GM18526 (cell line): ENCODE measurements around the gene CHCHD3.

ENCODE experiments used
- POLR2A ChIP-seq: IDR thresholded peaks from 3 replicates; pipeline ENCODE4 v1.6.1; 2011; ENCODE audit not compliant: insufficient read length; ENCODE audit errors: extremely low read depth

The CHCHD3 gene

GRCh38 chr7:133036289-133036688 lies 45.6 kb downstream of the CHCHD3 start:
- TF ChIP-seq POLR2A = no peak

- TF ChIP-seq POLR2A = no peak
These were observed 51.5 kb downstream of the CHCHD3 start for GRCh38 chr7:133030346-133030745.

DNA sequence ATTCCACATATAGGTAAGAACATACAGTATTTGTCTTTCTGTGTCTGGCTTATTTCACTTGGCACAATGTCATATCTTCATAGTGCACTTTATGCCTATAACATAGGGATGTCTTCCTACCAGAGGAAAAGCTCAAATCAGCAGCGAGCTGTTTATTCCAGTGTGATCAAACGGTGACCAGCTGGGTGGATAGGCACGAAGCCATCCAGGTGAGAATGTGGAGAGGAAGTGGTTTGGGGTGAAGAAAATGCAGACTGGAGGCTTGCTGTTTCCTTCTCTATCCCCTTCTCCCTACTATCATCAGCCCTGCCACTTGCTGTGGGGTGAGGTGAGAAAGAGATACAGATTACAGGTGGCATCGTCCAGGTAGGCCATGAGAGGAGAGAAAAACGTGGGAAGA lies 52.4 kb downstream of the CHCHD3 start:
- no peak for TF ChIP-seq POLR2A

- TF ChIP-seq POLR2A = no peak
These were observed 54.5 kb downstream of the CHCHD3 start for GRCh38 chr7:133027397-133027796.

- no peak for TF ChIP-seq POLR2A
These were observed 55.6 kb downstream of the CHCHD3 start for GRCh38 chr7:133026210-133026859.

- TF ChIP-seq POLR2A = no peak
These were observed 56.8 kb downstream of the CHCHD3 start for GRCh38 chr7:133025056-133025455.

- no peak for TF ChIP-seq POLR2A
These were observed 57.3 kb downstream of the CHCHD3 start for GRCh38 chr7:133024596-133024995.

- TF ChIP-seq POLR2A = no peak
These were observed 58.4 kb downstream of the CHCHD3 start for GRCh38 chr7:133023370-133024071.

- TF ChIP-seq POLR2A = no peak
These were observed 59.2 kb downstream of the CHCHD3 start for GRCh38 chr7:133022661-133023060.

DNA sequence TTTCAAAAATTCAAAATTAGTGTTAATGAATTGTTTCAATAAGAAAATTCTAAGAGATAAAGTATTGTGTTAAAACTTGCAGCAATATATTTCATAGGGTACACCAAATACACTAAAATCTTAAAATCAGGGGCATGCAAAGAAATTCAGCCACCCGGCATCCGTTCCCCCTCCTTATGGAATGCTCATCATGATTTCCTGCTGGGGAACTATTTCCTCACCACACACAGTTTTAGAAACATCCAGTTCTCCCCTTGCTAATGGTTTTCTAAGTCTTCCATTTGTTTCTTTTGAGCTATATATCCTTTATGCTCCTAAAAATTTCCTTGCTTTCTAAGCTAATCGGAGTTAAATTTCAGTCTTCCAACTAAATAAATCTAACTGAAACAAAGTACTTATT lies 60.7 kb downstream of the CHCHD3 start:
- TF ChIP-seq POLR2A = no peak

DNA sequence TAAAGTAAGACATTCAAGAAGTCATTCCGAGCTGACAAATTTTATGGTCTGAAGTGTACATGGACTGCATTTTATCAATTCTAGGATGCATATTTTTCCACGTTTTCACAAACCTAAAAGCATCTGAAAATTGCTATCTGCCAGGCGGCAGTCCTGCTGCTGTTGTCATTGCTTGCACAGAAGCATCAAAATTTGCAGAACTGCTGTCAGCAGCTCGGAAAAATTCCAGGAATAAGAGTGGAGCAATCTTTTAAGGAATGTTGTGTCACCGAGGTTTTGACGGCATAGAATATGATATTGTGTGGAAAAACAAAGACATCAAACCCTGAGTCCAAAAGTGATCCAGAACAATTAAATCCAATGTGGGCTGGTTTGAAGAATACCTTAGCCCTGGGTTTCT lies 61.4 kb downstream of the CHCHD3 start:
- TF ChIP-seq POLR2A = no peak

DNA sequence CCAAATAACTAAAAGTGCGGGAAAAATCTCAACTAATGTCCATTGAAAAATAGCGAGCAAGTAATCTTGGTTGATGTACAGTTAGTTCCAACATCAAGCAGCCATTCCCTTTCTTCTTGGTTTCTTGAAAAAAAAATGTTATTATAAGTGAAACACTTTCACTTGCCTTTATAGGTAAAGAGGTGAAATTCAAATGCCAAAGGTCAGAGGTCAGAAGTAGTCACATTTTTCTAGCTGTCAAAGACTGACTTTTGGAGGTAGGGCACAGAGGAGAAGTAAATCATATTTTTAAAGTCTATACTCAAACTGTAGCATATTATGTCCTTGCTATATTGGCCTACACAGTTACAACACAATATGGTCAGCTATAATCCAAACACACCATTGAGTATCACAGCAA lies 62.3 kb downstream of the CHCHD3 start:
- TF ChIP-seq POLR2A = no peak

- no peak for TF ChIP-seq POLR2A
These were observed 65.3 kb downstream of the CHCHD3 start for GRCh38 chr7:133016604-133017003.

- TF ChIP-seq POLR2A = no peak
These were observed 66.0 kb downstream of the CHCHD3 start for GRCh38 chr7:133015888-133016287.

DNA sequence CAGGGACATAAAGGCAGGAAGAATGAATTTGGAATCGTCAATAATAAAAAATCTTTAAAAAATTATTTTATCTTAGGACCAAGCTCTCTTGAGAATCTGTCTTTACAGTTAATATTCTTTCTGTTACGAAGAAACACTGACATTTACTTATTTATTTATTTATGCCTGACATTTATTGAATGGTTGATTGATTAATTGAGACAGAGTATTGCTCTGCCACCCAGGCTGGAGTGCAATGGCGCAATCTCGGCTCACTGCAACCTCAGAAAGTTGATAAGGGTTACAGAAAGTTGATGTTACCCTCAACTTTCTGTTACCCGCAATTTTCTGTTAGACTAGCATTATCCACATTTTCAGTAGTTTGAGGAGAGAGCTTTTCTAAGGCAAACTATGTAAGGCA lies 70.1 kb downstream of the CHCHD3 start:
- no peak for TF ChIP-seq POLR2A

DNA sequence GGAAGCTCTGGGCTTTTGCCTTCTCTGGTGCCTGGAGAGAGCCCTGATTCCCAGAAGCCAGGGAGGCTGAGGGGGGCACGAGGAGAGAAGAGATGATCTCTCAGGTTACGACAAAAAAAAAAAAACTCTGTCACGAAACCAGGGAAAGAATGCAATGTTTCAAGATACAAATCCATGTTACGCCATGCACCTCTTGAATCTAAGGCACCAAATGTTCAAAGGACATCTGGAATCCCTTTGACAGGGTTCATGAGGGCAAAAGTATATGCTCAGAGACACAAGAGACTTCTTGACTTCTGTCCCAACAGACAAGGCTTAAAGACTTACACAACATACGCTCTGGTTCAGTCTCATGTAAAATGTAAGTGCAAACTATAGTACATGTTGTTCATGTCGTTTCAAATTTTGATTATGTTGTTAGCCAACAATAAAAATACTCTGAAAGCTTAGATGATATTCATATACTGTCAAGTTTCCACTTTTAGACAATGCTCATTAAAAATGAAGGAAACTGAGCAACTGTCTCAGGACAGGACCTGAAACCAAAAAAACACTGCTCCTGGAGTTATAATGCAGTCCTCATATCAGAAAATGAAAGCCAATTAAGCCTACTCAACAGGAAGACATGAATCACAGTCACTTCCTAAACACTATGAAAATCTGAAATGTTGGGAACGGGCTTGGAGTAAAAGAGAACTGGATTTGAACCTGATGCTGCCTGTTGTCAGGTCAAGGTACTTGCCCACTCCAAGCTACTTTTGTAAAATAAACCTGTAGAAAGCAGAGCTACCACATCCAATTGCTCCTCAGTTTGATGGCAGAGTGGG lies 72.3 kb downstream of the CHCHD3 start:
- TF ChIP-seq POLR2A = no peak
